Dendritic cell treated with granulocyte-macrophage colony-stimulating factor and Interleukin-4, amounts not matched to agents 40 ng/mL and 50 ng/mL, for 4 days (primary cell): ENCODE measurements around the gene IRF7.

ENCODE experiments used
- H3K27ac Mint-ChIP-seq: one replicate; pipeline ENCODE4 v1.8.0; 2022; ENCODE audit warnings: mild to moderate bottlenecking, mixed read lengths
- H3K27me3 Mint-ChIP-seq: one replicate; pipeline ENCODE4 v1.8.0; 2022; ENCODE audit warnings: mild to moderate bottlenecking, mixed read lengths
- H3K36me3 Mint-ChIP-seq: one replicate; pipeline ENCODE4 v1.8.0; 2022; ENCODE audit warnings: low read depth, mixed read lengths
- H3K4me1 Mint-ChIP-seq: one replicate; pipeline ENCODE4 v1.8.0; 2022; ENCODE audit warnings: low read depth, mixed read lengths
- H3K4me3 Mint-ChIP-seq: one replicate; pipeline ENCODE4 v1.8.0; 2022; ENCODE audit warnings: mild to moderate bottlenecking, moderate library complexity, mixed read lengths
- H3K9me3 Mint-ChIP-seq: one replicate; pipeline ENCODE4 v1.8.0; 2022; ENCODE audit warnings: mixed read lengths
- intact Hi-C: fragments of 100-400 bp; cut with micrococcal nuclease; formaldehyde crosslinking; loops from one replicate; pipeline ENCODE4 v1.15.0; 2022

The IRF7 gene

DNA sequence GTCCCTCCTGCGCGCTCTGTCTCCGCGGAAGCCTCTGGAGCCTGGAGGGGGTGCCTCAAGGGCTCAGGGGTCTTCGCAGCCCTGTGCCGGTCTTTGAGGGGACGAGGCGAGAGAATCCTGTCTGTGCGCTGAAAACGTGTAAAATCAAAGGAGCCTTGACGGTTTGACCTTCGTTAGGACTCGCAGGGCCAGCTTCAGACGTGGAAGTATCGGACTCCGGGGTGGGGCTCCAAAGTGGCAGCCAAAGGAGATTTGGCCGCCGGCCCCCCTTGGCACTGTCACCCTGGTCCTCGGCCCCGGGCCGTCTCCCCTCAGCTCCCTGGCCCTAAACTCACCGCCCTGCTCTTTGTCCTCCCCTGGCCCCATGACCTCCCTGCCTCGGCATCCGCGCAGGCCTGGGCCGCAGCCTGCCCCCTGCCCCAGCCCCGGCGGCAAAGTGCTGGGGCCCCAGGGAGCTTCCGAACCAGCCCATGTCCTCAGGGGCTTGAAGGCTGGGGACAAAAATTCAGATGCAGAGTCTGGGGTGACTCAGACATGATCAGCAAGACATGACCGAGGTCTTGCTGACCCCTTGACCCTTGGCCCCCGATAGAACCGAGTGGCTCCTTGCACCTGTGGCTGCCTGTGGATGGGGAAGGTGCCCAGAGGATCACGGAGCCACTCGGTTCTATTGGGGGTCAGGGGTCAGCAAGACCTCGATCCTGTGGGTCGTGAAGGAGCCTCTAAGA is 46.4 kb downstream of the IRF7 start:
- peaks cover 12% of the 10 kb centered on the region for H3K4me1 Mint-ChIP-seq
- intact Hi-C loops = no loop called here
- H3K27ac Mint-ChIP-seq = peak overlapping the region; percentile 83
- H3K9me3 Mint-ChIP-seq = no peaks in the 10 kb centered on the region
- peaks cover 20% of the 10 kb centered on the region for H3K36me3 Mint-ChIP-seq
- H3K27me3 Mint-ChIP-seq = peaks cover 53% of the 10 kb centered on the region
- H3K4me3 Mint-ChIP-seq = peak overlapping the region; percentile 82

DNA sequence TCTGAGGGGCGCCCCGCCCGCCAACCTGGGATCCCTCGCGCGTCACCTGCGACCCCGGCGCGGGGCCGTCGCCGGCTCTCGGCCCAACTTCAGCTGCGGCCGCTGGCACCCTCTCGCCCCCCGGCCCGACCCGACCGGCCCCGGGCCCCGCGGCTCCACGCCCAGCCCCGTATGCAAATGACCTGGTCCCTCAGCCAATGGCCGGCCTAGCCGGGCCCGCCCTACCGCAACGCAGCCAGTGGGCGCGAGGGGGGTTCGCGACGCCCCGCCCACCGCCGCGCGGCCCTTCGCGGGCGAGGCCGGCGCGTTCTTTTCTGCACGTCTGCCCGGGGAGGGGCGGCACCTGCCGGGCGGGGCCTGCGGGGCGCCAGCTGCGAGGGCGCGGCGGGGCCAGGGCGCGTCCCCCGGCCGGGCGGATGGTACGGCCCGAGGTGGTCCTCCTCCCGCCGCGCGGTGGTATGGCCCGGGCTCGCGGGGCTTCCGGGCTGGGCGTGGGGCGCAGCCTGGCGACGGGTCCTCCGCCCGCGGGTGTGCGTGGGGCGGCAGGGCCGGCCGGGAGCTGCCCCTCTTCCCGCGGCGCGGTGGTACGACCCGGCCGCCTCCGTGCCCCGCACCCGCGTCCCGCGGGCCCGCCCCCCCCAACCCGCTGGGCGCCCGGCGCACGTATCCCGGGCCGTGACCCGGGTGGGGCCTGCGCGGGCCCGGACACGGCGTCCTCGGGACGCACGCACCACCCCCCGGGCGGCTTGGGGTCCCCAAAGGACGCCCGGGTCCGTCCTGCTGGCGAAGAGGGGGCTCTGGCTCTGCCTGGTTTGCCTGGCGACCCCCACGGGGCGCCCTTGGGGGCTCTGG is 47.2 kb downstream of the IRF7 start:
- H3K27ac Mint-ChIP-seq = peak overlapping the region; percentile 83
- no peaks in the 10 kb centered on the region for H3K9me3 Mint-ChIP-seq
- peaks cover 49% of the 10 kb centered on the region for H3K27me3 Mint-ChIP-seq
- intact Hi-C loops = no loop called here
- peaks cover 13% of the 10 kb centered on the region for H3K4me1 Mint-ChIP-seq
- peaks cover 28% of the 10 kb centered on the region for H3K36me3 Mint-ChIP-seq
- H3K4me3 Mint-ChIP-seq = peak overlapping the region; percentile 82

DNA sequence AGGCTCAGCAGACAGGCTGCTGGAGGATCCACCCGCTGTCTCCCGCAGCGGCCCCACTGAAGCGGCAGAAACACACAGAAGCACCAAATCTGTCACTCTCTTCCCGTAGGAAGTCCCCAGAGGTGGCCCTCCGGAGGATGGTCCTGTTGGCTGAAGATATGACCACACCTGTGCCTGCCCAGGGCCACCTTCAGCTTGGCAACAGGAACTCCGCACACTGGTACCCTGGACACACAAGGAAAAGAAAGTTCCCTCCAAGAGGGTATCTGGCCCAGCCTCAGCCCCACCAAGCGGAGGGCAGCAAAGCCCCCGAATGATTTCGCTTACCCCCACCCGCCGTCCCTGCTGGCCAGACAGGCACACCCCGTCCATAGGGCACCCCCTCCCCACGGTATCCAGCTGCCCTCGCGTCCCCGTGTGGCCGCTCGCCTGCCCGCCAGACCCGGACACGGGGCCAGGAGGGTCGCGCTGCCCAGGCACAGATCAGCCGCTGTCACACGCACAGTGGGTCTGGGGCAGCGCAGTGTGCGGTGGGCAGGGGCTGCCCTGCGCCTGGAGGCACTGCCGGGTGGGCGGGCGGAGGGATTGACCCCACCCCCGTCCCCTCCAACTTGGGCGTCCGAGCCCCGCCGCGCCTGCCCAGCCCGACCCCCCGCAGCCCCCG is 48.0 kb downstream of the IRF7 start:
- peaks cover 17% of the 10 kb centered on the region for H3K4me1 Mint-ChIP-seq
- intact Hi-C loops = no loop called here
- peak overlapping the region; percentile 74 for H3K4me3 Mint-ChIP-seq
- H3K36me3 Mint-ChIP-seq = peaks cover 35% of the 10 kb centered on the region
- no peaks in the 10 kb centered on the region for H3K9me3 Mint-ChIP-seq
- H3K27ac Mint-ChIP-seq = no peak overlapping the region
- peaks cover 42% of the 10 kb centered on the region for H3K27me3 Mint-ChIP-seq

DNA sequence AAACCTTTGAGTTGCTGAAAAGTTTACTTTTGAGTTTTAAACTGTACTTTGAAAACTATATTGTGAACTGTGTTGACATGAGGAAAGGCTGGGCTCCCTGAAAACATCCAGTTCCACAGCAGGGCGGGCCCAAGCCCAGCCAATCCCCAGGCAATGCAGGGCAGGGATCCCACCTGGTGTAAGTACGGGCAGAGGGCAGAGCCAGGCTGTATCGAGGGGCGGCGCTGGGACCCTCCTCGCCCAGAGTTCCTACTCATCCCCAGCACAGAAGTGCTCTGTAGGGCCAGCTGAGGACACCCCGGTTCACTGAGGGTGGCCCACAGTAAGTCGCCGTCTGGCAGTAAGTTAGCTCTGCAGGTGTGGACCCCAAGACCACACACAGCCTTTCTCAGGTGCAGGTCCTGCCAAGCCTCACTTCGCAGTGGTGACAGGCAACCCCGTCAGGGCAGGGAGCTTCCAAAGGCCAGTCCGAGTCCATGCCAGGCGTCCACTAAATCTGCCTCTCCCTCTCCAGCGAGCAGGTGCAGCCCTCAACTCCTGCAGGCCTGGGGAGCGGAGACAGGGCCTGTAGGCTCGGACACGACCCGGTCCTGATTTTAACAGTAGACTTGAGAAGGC is 48.6 kb downstream of the IRF7 start:
- Mint-ChIP-seq H3K27ac (no peak overlapping the region), H3K9me3 (no peaks in the 10 kb centered on the region), H3K4me1 (peaks cover 17% of the 10 kb centered on the region), H3K4me3 (peak overlapping the region; percentile 74), H3K36me3 (peaks cover 40% of the 10 kb centered on the region), H3K27me3 (peaks cover 36% of the 10 kb centered on the region)
- intact Hi-C loops = no loop called here

DNA sequence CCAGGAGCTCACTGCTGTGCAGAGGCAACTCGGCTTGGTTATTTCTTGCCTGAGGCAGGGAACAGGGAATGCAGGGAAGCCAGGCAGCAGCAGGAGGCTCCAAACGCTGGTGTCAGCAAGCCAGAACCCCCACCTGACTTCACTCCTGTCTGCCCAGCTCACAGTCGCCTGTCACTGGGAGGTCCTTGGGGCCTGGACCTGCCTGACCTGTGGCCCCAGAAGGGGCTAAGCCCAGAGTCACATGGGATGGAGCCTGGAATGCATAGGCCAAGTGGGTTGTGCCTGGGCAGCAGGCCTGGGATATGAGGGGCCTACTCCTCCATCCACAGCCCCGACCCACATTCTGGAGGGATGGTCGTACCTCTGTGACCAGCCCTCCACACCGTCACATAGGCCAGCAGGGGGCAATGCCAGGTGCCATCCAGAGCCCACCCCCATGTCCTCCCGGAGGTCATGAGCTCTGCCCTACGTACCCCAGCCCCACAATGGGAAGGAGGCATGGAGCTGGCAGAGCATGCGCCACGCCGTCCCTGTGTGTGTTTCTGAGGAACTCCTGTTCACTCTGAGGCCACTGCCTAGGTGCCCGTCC is 49.7 kb downstream of the IRF7 start:
- Mint-ChIP-seq H3K4me3 (no peak overlapping the region), H3K27me3 (peaks cover 30% of the 10 kb centered on the region), H3K27ac (no peak overlapping the region), H3K4me1 (peaks cover 24% of the 10 kb centered on the region), H3K36me3 (peaks cover 40% of the 10 kb centered on the region), H3K9me3 (no peaks in the 10 kb centered on the region)
- intact Hi-C loops = no loop called here

DNA sequence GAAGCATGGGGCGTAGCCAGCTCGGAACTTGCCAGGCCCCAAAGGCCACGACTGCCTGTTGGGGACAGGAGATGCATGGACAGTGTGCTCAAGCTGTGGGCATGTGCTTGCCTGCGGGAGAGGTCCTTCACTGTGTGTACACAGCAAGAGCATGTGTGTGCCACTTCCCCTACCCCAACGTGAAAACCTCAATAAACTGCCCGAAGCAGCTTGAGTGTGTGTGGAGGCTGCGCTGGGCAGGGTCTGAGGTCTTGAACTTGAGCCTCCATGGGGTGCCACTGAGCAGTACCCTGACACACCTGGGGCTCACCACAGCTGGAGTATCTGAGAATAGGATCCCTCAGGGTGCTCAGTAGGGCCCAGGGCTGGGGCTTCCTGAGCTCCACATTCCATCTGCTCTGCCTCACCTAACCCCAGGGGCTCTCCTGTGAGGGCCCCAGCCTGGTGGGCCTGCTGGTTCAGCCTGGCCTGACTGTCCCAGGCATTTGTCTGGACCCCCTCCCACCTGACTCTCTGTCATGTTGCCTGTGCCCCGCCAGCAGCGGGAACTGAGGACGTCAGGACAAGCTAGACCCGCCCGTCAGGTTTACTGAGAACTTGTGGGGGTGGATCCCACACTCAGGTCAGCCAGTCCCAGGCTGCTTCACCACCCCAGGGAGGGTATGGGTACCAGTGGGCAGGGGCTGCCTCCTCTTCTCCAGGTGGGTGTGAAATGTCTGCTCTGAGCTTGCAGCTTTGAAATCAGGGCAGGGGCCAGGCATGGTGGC is 51.8 kb downstream of the IRF7 start:
- Mint-ChIP-seq H3K4me1 (peaks cover 34% of the 10 kb centered on the region), H3K27ac (no peak overlapping the region), H3K27me3 (peaks cover 22% of the 10 kb centered on the region), H3K36me3 (peaks cover 40% of the 10 kb centered on the region), H3K4me3 (no peak overlapping the region), H3K9me3 (no peaks in the 10 kb centered on the region)
- intact Hi-C loops = no loop called here

DNA sequence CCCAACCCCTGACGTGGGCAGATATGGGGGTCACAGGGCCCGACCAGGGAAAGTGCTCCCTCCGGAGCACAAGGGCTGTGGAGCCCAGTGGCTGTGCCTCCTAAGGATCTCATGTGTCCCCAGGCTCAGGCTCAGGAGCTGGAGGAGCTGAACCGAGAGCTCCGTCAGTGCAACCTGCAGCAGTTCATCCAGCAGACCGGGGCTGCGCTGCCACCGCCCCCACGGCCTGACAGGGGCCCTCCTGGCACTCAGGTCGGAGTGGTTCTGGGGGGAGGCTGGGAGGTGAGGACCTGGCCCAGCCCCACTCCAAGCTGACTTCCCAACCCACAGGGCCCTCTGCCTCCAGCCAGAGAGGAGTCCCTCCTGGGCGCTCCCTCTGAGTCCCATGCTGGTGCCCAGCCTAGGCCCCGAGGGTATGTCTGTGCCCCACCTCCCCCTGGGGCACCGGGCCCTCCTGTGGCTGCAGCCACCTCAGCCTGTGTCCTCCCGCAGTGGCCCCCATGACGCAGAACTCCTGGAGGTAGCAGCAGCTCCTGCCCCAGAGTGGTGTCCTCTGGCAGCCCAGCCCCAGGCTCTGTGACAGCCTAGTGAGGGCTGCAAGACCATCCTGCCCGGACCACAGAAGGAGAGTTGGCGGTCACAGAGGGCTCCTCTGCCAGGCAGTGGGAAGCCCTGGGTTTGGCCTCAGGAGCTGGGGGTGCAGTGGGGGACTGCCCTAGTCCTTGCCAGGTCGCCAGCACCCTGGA is 52.5 kb downstream of the IRF7 start:
- intact Hi-C loops = no loop called here
- H3K4me1 Mint-ChIP-seq = peaks cover 34% of the 10 kb centered on the region
- H3K27ac Mint-ChIP-seq = no peak overlapping the region
- peaks cover 29% of the 10 kb centered on the region for H3K27me3 Mint-ChIP-seq
- H3K9me3 Mint-ChIP-seq = no peaks in the 10 kb centered on the region
- H3K36me3 Mint-ChIP-seq = peaks cover 40% of the 10 kb centered on the region
- no peak overlapping the region for H3K4me3 Mint-ChIP-seq
